EH (cell line): ENCODE results near the gene PSME4.
"Not testable (repeated sequence)": the region's sequence is repeated elsewhere in the genome, so short reads cannot be mapped to it uniquely, and the experiment has no call there.

ENCODE experiments used
- DNase-seq: peaks from one replicate; pipeline ENCODE4 v3.0.0-alpha.2; 2015; ENCODE audit warnings: low read depth

Gene PSME4

GRCh38 chr2:53886406-53887280, 84.2 kb downstream of the PSME4 start:
- no peak for DNase-seq

- DNase-seq = no peak
Measured at GRCh38 chr2:53884883-53885282, 85.9 kb downstream of the PSME4 start.

- DNase-seq = no peak
Measured at GRCh38 chr2:53881986-53882385, 88.8 kb downstream of the PSME4 start.

- no peak for DNase-seq
Measured at GRCh38 chr2:53881360-53881759, 89.4 kb downstream of the PSME4 start.

- DNase-seq = peak; percentile 78
Measured at GRCh38 chr2:53880756-53881155, 90.0 kb downstream of the PSME4 start.

GRCh38 chr2:53877556-53877955, 93.2 kb downstream of the PSME4 start:
- peak; percentile 28 for DNase-seq

- DNase-seq = no peak
Measured at GRCh38 chr2:53877112-53877511, 93.7 kb downstream of the PSME4 start.

GRCh38 chr2:53874401-53874950, 96.3 kb downstream of the PSME4 start:
- no peak for DNase-seq

GRCh38 chr2:53867773-53868172, 103.0 kb downstream of the PSME4 start:
- no peak for DNase-seq

- DNase-seq = no peak
Measured at GRCh38 chr2:53867169-53867568, 103.6 kb downstream of the PSME4 start.

- DNase-seq = no peak
Measured at GRCh38 chr2:53865962-53866361, 104.8 kb downstream of the PSME4 start.

GRCh38 chr2:53865264-53865663, 105.5 kb downstream of the PSME4 start:
- DNase-seq = no peak

- DNase-seq = no peak
Measured at GRCh38 chr2:53863538-53864227, 107.1 kb downstream of the PSME4 start.

GRCh38 chr2:53861824-53862223, 109.0 kb downstream of the PSME4 start:
- no peak for DNase-seq

GRCh38 chr2:53859206-53860181, 111.3 kb downstream of the PSME4 start, which contains the start of gene GPR75:
GPR75 (minus strand) TSS chr2:53859967; CDS start chr2:53854756, 5,211 bp downstream.
- DNase-seq = peak; percentile 36

GRCh38 chr2:53856272-53856671, 114.5 kb downstream of the PSME4 start:
- no peak for DNase-seq

GRCh38 chr2:53854678-53855077, 116.1 kb downstream of the PSME4 start:
- DNase-seq = no peak

- no peak for DNase-seq
Measured at GRCh38 chr2:53852532-53852931, 118.3 kb downstream of the PSME4 start.

- not testable (repeated sequence) for DNase-seq
Measured at GRCh38 chr2:53851052-53851757, 119.6 kb downstream of the PSME4 start.

- DNase-seq = no peak
Measured at GRCh38 chr2:53848062-53848461, 122.7 kb downstream of the PSME4 start.

GRCh38 chr2:53843595-53843994, 127.2 kb downstream of the PSME4 start:
- no peak for DNase-seq
